Neural cell (in vitro differentiated cells): ENCODE data around the gene SMOC1. TPM values are rescaled to one million over a fixed set of nuclear protein-coding genes. Genes with fewer than 3 reads are reported as not detected.

Source experiments
- H2AFZ ChIP-seq: fragments of 200-600, 300-800 bp; sonication (generic), shearing (Covaris generic); 2 replicates; pipeline ENCODE4 v1.6.0; 2014; ENCODE audit warnings: low read depth, mild to moderate bottlenecking, antibody characterized with exemption, low read length, moderate library complexity
- H3F3A ChIP-seq: fragments of 200-600 bp; shearing (Covaris generic); 2 replicates; pipeline ENCODE4 v1.6.1; 2016; ENCODE audit warnings: mild to moderate bottlenecking, moderate library complexity, mixed read lengths, antibody characterized with exemption, low read length; ENCODE audit not compliant: insufficient read depth, poor library complexity, severe bottlenecking
- H3K27ac ChIP-seq: fragments of 200-600, 300-800 bp; sonication (generic), shearing (Covaris generic); 2 replicates; pipeline ENCODE4 v1.5.1; 2014; ENCODE audit warnings: mild to moderate bottlenecking, low read length, moderate library complexity
- H3K27me3 ChIP-seq: fragments of 300-800, 200-600 bp; sonication (generic), shearing (Covaris generic); 2 replicates; pipeline ENCODE4 v1.6.0; 2014; ENCODE audit warnings: mild to moderate bottlenecking, low read depth, low read length, moderate library complexity; ENCODE audit not compliant: insufficient read depth
- H3K36me3 ChIP-seq: fragments of 300-800, 200-600 bp; sonication (generic), shearing (Covaris generic); 2 replicates; pipeline ENCODE4 v1.5.1; 2014; ENCODE audit warnings: mild to moderate bottlenecking, antibody characterized with exemption, low read length, moderate library complexity; ENCODE audit not compliant: insufficient read depth
- H3K4me2 ChIP-seq: fragments of 300-800, 200-600 bp; sonication (generic), shearing (Covaris generic); 2 replicates; pipeline ENCODE4 v1.6.0; 2014; ENCODE audit warnings: mild to moderate bottlenecking, low read length
- H3K4me3 ChIP-seq: fragments of 300-800, 200-600 bp; sonication (generic), shearing (Covaris generic); 2 replicates; pipeline ENCODE4 v1.5.1; 2014; ENCODE audit warnings: mild to moderate bottlenecking, low read length, moderate library complexity
- H3K79me2 ChIP-seq: fragments of 200-600 bp; shearing (Covaris generic); replicated peaks from 2 replicates; pipeline ENCODE4 v1.6.0; 2014; ENCODE audit warnings: mild to moderate bottlenecking, low read length, moderate library complexity; ENCODE audit not compliant: insufficient read depth
- H3K9ac ChIP-seq: fragments of 300-800, 200-600 bp; sonication (generic), shearing (Covaris generic); 2 replicates; pipeline ENCODE4 v1.6.1; 2016; ENCODE audit warnings: mild to moderate bottlenecking, low read length, mixed read lengths
- H3K9me2 ChIP-seq: fragments of 200-600 bp; shearing (Covaris generic); 2 replicates; pipeline ENCODE4 v1.6.1; 2016; ENCODE audit warnings: mild to moderate bottlenecking, low read length, mixed read lengths; ENCODE audit not compliant: insufficient read depth
- H3K9me3 ChIP-seq: fragments of 200-600, 300-800 bp; sonication (generic), shearing (Covaris generic); 2 replicates; pipeline ENCODE4 v1.6.1; 2016; ENCODE audit warnings: mild to moderate bottlenecking, mixed run types, low read length, moderate library complexity, mixed read lengths
- H4K20me1 ChIP-seq: fragments of 200-600 bp; shearing (Covaris generic); 2 replicates; pipeline ENCODE4 v1.6.1; 2016; ENCODE audit warnings: mild to moderate bottlenecking, mixed run types; ENCODE audit not compliant: insufficient read depth
- EP300 ChIP-seq: fragments of 450-650 bp; conservative IDR thresholded peaks from 2 replicates; pipeline ENCODE4 v1.6.1; 2014; ENCODE audit warnings: antibody characterized with exemption, mild to moderate bottlenecking, moderate library complexity; ENCODE audit not compliant: poor library complexity, severe bottlenecking
- EZH2 ChIP-seq: fragments of 200-600, 300-800 bp; shearing (Covaris generic), sonication (generic); IDR thresholded peaks from 2 replicates; pipeline ENCODE4 v1.6.1; 2014; ENCODE audit warnings: antibody characterized with exemption, low read length, borderline replicate concordance, mild to moderate bottlenecking; ENCODE audit not compliant: insufficient read depth, poor library complexity, severe bottlenecking
- MXI1 ChIP-seq: fragments of 450-650 bp; conservative IDR thresholded peaks from 2 replicates; pipeline ENCODE4 v1.6.1; 2014; ENCODE audit warnings: antibody characterized with exemption, mild to moderate bottlenecking; ENCODE audit not compliant: poor library complexity, severe bottlenecking
- POLR2AphosphoS5 ChIP-seq: IDR thresholded peaks from 2 replicates; pipeline ENCODE4 v1.6.1; 2012
- RAD21 ChIP-seq: fragments of 450-650 bp; conservative IDR thresholded peaks from 2 replicates; pipeline ENCODE4 v1.6.1; 2014; ENCODE audit warnings: antibody characterized with exemption, mild to moderate bottlenecking, moderate library complexity
- SMC3 ChIP-seq: fragments of 450-650 bp; conservative IDR thresholded peaks from 2 replicates; pipeline ENCODE4 v1.6.1; 2014; ENCODE audit warnings: antibody characterized with exemption, mild to moderate bottlenecking, moderate library complexity; ENCODE audit not compliant: poor library complexity
- TAF1 ChIP-seq: IDR thresholded peaks from 2 replicates; pipeline ENCODE4 v1.6.1; 2012; ENCODE audit warnings: low read depth
- polyA plus RNA-seq: library from polyadenylated mRNA; depleted of rRNA; stranded (reverse); fragments of >200 nt; gene quantifications from 2 replicates; pipeline ENCODE4 v1.2.3, GENCODE V29; 2014
- TF ChIP-seq, protein P1 (sequence below): IDR thresholded peaks from 2 replicates; pipeline ENCODE4 v1.6.1; 2012; ENCODE audit warnings: borderline replicate concordance
- TF ChIP-seq, protein P2 (sequence below): fragments of 450-650 bp; IDR thresholded peaks from 2 replicates; pipeline ENCODE4 v1.5.1; 2014; ENCODE audit warnings: antibody characterized with exemption, mild to moderate bottlenecking, moderate library complexity; ENCODE audit not compliant: poor library complexity, severe bottlenecking

The SMOC1 gene
- polyA plus RNA-seq, 1 donor from 2014 or later = 8.7 TPM

DNA sequence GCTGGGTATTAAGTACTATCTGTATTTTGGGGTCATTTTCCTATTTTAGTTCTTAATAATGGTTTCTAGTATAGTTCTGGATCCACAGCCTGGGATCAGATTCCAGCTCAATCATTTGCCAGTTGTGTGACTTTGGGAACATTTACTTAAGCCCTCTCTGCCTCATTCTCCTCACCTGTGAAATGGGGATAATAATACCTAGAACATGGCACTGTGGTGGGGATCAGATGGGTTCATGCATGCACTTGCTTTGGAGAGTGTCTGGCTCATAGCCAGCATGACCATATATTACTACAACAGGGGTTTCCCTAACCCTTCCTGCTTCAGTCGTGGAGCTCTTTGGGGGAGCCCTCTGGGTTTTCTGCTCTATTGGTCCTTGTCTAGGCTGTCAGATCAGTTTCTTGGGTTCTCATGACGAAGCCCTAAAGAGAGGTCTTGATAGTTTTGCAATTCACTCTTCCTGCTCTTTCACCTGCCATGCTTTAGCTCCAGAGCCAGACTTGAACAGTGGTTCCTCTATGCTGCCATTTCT lies 34.1 kb upstream of the SMOC1 start:
- Histone ChIP-seq H2AFZ (no peak overlapping the region), H3K9ac (no peak overlapping the region)
- no peak for TF ChIP-seq EZH2
- no peak for TF ChIP-seq POLR2AphosphoS5
- TF ChIP-seq MXI1 = no peak
- TF ChIP-seq SMC3 = no peak

DNA sequence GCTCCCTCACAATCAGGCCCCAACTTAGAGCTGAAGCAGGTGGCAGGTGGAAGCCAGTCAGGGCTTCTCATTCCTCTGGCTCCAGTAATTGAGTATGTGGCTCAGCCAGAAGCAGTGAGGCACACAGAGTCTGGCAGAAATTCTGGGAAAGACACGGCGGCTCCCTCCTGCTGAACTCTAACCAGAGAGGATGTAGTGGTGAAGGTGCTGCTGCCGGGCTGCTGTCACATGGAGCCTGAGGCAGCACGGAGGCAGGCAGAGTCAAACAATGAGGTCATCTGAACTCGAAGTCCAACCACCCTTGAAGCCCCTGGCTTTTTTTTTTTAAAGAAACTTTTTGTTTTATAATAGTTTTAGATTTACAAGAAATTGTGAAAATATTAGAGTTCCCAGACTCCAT lies 33.4 kb upstream of the SMOC1 start:
- TF ChIP-seq EZH2 = no peak
- TF ChIP-seq SMC3 = no peak
- TF ChIP-seq MXI1 = no peak
- Histone ChIP-seq H2AFZ (no peak overlapping the region), H3K4me3 (no peak overlapping the region), H3K27ac (no peak overlapping the region), H3K9ac (no peak overlapping the region), H3K9me2 (no peaks in the 10 kb centered on the region), H3F3A (no peaks in the 10 kb centered on the region), H3K36me3 (no peaks in the 10 kb centered on the region), H3K4me2 (no peak overlapping the region), H3K79me2 (no peaks in the 10 kb centered on the region), H3K27me3 (no peaks in the 10 kb centered on the region), H3K9me3 (no peaks in the 10 kb centered on the region), H4K20me1 (no peaks in the 10 kb centered on the region)

More for the DNA sequence above, 34.1 kb upstream of the SMOC1 start:
- Histone ChIP-seq H3K79me2 (no peaks in the 10 kb centered on the region), H3K4me2 (no peak overlapping the region), H3K9me2 (no peaks in the 10 kb centered on the region), H3K27me3 (no peaks in the 10 kb centered on the region), H3K9me3 (no peaks in the 10 kb centered on the region), H3K4me3 (no peak overlapping the region), H3K27ac (no peak overlapping the region), H3K36me3 (no peaks in the 10 kb centered on the region), H4K20me1 (no peaks in the 10 kb centered on the region), H3F3A (no peaks in the 10 kb centered on the region)

DNA sequence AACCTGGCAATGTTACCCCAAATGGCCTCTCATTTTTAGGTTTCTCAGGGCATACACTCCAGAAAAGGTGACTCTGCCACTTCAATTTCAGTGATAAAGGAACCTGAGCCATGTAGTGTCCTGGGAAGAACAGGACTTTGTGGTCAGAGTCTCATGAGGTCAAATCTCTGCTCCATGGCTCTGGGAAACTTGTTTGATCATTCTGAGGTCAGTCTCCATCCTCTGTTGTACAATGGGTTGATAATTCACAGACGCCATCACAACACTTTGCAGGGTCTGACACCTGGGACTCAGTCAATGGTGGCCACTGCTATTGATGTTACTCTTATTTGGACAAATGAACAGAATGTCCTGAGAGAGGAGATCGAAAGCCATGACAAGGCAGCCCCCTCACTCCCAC lies 31.1 kb upstream of the SMOC1 start:
- no peaks in the 10 kb centered on the region for H3K9me3 ChIP-seq
- H3K9me2 ChIP-seq = no peaks in the 10 kb centered on the region
- H3K9ac ChIP-seq = no peak overlapping the region
- H3K36me3 ChIP-seq = no peaks in the 10 kb centered on the region
- no peak overlapping the region for H3K4me3 ChIP-seq
- no peaks in the 10 kb centered on the region for H3K79me2 ChIP-seq
- H3F3A ChIP-seq = no peaks in the 10 kb centered on the region
- no peak overlapping the region for H3K4me2 ChIP-seq
- H3K27ac ChIP-seq = no peak overlapping the region
- TF ChIP-seq, protein P1, sequence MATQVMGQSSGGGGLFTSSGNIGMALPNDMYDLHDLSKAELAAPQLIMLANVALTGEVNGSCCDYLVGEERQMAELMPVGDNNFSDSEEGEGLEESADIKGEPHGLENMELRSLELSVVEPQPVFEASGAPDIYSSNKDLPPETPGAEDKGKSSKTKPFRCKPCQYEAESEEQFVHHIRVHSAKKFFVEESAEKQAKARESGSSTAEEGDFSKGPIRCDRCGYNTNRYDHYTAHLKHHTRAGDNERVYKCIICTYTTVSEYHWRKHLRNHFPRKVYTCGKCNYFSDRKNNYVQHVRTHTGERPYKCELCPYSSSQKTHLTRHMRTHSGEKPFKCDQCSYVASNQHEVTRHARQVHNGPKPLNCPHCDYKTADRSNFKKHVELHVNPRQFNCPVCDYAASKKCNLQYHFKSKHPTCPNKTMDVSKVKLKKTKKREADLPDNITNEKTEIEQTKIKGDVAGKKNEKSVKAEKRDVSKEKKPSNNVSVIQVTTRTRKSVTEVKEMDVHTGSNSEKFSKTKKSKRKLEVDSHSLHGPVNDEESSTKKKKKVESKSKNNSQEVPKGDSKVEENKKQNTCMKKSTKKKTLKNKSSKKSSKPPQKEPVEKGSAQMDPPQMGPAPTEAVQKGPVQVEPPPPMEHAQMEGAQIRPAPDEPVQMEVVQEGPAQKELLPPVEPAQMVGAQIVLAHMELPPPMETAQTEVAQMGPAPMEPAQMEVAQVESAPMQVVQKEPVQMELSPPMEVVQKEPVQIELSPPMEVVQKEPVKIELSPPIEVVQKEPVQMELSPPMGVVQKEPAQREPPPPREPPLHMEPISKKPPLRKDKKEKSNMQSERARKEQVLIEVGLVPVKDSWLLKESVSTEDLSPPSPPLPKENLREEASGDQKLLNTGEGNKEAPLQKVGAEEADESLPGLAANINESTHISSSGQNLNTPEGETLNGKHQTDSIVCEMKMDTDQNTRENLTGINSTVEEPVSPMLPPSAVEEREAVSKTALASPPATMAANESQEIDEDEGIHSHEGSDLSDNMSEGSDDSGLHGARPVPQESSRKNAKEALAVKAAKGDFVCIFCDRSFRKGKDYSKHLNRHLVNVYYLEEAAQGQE = no peak
- TF ChIP-seq, protein P2, sequence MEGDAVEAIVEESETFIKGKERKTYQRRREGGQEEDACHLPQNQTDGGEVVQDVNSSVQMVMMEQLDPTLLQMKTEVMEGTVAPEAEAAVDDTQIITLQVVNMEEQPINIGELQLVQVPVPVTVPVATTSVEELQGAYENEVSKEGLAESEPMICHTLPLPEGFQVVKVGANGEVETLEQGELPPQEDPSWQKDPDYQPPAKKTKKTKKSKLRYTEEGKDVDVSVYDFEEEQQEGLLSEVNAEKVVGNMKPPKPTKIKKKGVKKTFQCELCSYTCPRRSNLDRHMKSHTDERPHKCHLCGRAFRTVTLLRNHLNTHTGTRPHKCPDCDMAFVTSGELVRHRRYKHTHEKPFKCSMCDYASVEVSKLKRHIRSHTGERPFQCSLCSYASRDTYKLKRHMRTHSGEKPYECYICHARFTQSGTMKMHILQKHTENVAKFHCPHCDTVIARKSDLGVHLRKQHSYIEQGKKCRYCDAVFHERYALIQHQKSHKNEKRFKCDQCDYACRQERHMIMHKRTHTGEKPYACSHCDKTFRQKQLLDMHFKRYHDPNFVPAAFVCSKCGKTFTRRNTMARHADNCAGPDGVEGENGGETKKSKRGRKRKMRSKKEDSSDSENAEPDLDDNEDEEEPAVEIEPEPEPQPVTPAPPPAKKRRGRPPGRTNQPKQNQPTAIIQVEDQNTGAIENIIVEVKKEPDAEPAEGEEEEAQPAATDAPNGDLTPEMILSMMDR = no peak
- TF ChIP-seq RAD21 = no peak
- TF ChIP-seq EZH2 = no peak
- no peak for TF ChIP-seq SMC3
- no peak for TF ChIP-seq TAF1
- no peak for TF ChIP-seq MXI1
- no peak for TF ChIP-seq POLR2AphosphoS5
- TF ChIP-seq EP300 = no peak
- no peaks in the 10 kb centered on the region for H4K20me1 ChIP-seq
- no peak overlapping the region for H2AFZ ChIP-seq
- H3K27me3 ChIP-seq = no peaks in the 10 kb centered on the region
